Measurements from ENCODE around the gene EFHC1. TPM values are rescaled to one million over a fixed set of nuclear protein-coding genes. Genes with fewer than 3 reads are reported as not detected.

The EFHC1 gene
- total RNA-seq, 1 donor from 2014 or later, result 54.9 TPM

GRCh38 chr6:52391599-52391998 is 28.5 kb upstream of the EFHC1 start:
- Mint-ChIP-seq H3K4me1 (ENCODE audit: unreplicated experiment) (peaks cover 17% of the 10 kb centered on the region), H3K27ac (no peak overlapping the region), H3K4me3 (no peak overlapping the region), H3K9me3 (no peaks in the 10 kb centered on the region), H3K36me3 (peaks cover 4% of the 10 kb centered on the region), H3K27me3 (no peaks in the 10 kb centered on the region)
- DNase-seq (ENCODE audit: extremely low spot score, unreplicated experiment), result no peak
- no peak for TF ChIP-seq CTCF (conservative IDR thresholded peaks at IDR 0.05)

GRCh38 chr6:52392944-52393343 is 27.2 kb upstream of the EFHC1 start:
- DNase-seq (ENCODE audit: extremely low spot score, unreplicated experiment), result no peak
- no peaks in the 10 kb centered on the region for H3K27me3 Mint-ChIP-seq
- H3K36me3 Mint-ChIP-seq, result peaks cover 4% of the 10 kb centered on the region
- no peak overlapping the region for H3K27ac Mint-ChIP-seq
- no peak overlapping the region for H3K4me3 Mint-ChIP-seq
- H3K4me1 Mint-ChIP-seq (ENCODE audit: unreplicated experiment), result peaks cover 17% of the 10 kb centered on the region
- TF ChIP-seq CTCF (conservative IDR thresholded peaks at IDR 0.05), result no peak
- H3K9me3 Mint-ChIP-seq, result no peaks in the 10 kb centered on the region

- TF ChIP-seq CTCF (conservative IDR thresholded peaks at IDR 0.05), result no peak
- no peaks in the 10 kb centered on the region for H3K27me3 Mint-ChIP-seq
- DNase-seq (ENCODE audit: extremely low spot score, unreplicated experiment), result no peak
- H3K9me3 Mint-ChIP-seq, result no peaks in the 10 kb centered on the region
- peaks cover 4% of the 10 kb centered on the region for H3K36me3 Mint-ChIP-seq
- no peak overlapping the region for H3K27ac Mint-ChIP-seq
- no peak overlapping the region for H3K4me3 Mint-ChIP-seq
- peaks cover 17% of the 10 kb centered on the region for H3K4me1 Mint-ChIP-seq (ENCODE audit: unreplicated experiment)
These were observed 26.4 kb upstream of the EFHC1 start for GRCh38 chr6:52393780-52394179.

GRCh38 chr6:52394251-52394666 is 25.9 kb upstream of the EFHC1 start:
- H3K4me3 Mint-ChIP-seq, result no peak overlapping the region
- peaks cover 4% of the 10 kb centered on the region for H3K36me3 Mint-ChIP-seq
- no peaks in the 10 kb centered on the region for H3K27me3 Mint-ChIP-seq
- H3K27ac Mint-ChIP-seq, result no peak overlapping the region
- H3K9me3 Mint-ChIP-seq, result no peaks in the 10 kb centered on the region
- DNase-seq (ENCODE audit: extremely low spot score, unreplicated experiment), result no peak
- no peak for TF ChIP-seq CTCF (conservative IDR thresholded peaks at IDR 0.05)
- H3K4me1 Mint-ChIP-seq (ENCODE audit: unreplicated experiment), result peaks cover 14% of the 10 kb centered on the region

- DNase-seq (ENCODE audit: extremely low spot score, unreplicated experiment), result no peak
- H3K4me3 Mint-ChIP-seq, result no peak overlapping the region
- H3K9me3 Mint-ChIP-seq, result no peaks in the 10 kb centered on the region
- no peaks in the 10 kb centered on the region for H3K27me3 Mint-ChIP-seq
- no peak for TF ChIP-seq CTCF (conservative IDR thresholded peaks at IDR 0.05)
- peaks cover 4% of the 10 kb centered on the region for H3K4me1 Mint-ChIP-seq (ENCODE audit: unreplicated experiment)
- H3K27ac Mint-ChIP-seq, result no peak overlapping the region
- peaks cover 4% of the 10 kb centered on the region for H3K36me3 Mint-ChIP-seq
These were observed 24.2 kb upstream of the EFHC1 start for GRCh38 chr6:52395969-52396368.
